GM12891 (cell line): ENCODE measurements around the gene UBASH3B.
A peak's percentile ranks its signal among the peaks of the same experiment; 100 is the strongest.

Experiments used
- DNase-seq: peaks from one replicate; pipeline ENCODE4 v3.0.0; 2011; ENCODE audit warnings: low spot score; ENCODE audit not compliant: insufficient read length
- FAIRE-seq: peaks from 2 replicates; lab custom pipeline; 2011; peaks lifted over from hg19 to GRCh38; lab: Jason Lieb, UNC
- PAX5 ChIP-seq: IDR thresholded peaks from 2 replicates; pipeline ENCODE4 v1.6.1; 2011; ENCODE audit warnings: low read length, moderate library complexity, mild to moderate bottlenecking; ENCODE audit not compliant: insufficient read depth, severe bottlenecking
- POLR2A ChIP-seq: IDR thresholded peaks from 2 replicates; pipeline ENCODE4 v1.6.1; 2011; ENCODE audit warnings: low read depth, low read length, control low read depth
- POLR2AphosphoS5 ChIP-seq: IDR thresholded peaks from 2 replicates; pipeline ENCODE4 v1.6.1; 2011; ENCODE audit warnings: low read depth, low read length, control low read depth
- POU2F2 ChIP-seq: IDR thresholded peaks from 2 replicates; pipeline ENCODE4 v1.6.1; 2011; ENCODE audit warnings: low read depth, mild to moderate bottlenecking, control low read depth, low read length, moderate library complexity
- SPI1 ChIP-seq: IDR thresholded peaks from 2 replicates; pipeline ENCODE4 v1.6.1; 2011; ENCODE audit warnings: low read depth, low read length, control low read depth
- TAF1 ChIP-seq: IDR thresholded peaks from 2 replicates; pipeline ENCODE4 v1.6.1; 2011; ENCODE audit warnings: low read depth, low read length, control low read depth

Gene UBASH3B

DNA sequence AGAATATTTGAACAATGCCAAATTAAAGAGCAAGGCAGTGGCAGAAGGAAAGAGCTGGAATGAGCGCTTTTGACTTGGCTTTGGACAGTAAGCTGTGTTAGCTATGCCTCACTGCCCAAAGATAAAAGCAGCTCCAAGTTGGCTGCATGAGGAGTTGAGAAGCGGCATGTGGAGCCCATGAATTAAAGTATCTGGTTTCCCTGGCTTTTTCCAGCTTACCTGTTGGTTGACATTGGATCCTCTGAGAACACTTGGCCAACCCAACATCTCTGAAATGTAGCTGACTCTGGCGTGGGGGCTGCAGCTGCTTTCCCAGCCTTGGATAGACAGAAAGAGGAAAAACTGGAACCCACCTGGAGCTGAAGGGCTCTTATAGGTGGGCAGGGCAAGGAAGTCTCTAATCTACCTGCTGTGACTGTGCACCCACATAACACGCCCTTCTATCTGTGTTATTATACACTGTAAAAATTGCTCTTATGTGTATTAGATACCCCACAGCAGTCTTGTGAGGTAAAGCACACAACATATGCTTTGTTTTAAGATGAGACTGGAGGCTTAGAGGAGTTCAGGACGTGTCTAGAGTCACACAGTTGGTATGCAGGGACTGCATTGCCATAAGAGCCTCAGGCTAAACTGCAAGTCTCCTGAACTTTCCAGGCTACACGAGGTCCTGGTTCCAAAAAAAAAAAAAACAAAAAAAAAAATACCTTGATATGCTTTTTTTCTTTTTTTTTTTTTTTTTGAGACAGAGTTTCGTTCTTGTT, 5.8 kb downstream of the UBASH3B start:
- TF ChIP-seq SPI1 = no peak
- no peak for TF ChIP-seq POLR2A
- no peak for TF ChIP-seq PAX5
- TF ChIP-seq POU2F2 = no peak
- TF ChIP-seq POLR2AphosphoS5 = no peak
- TF ChIP-seq TAF1 = no peak
- DNase-seq = no peak
- FAIRE-seq = no peak

DNA sequence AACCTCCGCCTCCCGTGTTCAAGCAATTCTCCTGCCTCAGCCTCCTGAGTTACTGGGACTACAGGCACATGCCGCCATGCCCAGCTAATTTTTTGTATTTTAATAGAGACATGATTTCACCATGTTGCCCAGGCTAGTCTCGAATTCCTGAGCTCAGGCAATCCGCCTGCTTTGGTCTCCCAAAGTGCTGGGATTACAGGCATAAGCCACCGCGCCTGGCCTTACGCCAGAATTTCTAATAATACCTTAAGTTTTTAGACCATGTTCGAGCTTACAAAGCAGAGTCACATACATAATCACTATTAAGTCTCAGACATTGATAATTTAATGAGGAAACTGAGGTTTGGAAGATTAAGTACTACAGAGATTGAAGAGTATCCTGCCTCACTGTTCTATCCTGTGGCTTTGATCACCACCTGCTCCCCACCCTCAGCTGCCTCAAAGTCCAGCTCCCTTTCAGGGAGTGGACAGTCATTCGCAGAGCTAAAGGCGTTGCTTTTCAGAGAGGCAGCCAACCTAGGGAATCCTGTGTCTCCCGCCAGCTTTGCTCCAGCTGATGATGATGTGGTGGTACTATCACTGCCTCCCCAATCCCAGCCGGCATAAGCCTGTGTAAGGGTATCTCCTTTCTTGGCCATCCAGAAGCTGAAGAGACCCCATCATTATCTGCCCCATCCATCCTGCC, 7.7 kb downstream of the UBASH3B start:
- no peak for FAIRE-seq
- TF ChIP-seq POU2F2 (no peak), POLR2AphosphoS5 (no peak)
- DNase-seq = no peak

DNA sequence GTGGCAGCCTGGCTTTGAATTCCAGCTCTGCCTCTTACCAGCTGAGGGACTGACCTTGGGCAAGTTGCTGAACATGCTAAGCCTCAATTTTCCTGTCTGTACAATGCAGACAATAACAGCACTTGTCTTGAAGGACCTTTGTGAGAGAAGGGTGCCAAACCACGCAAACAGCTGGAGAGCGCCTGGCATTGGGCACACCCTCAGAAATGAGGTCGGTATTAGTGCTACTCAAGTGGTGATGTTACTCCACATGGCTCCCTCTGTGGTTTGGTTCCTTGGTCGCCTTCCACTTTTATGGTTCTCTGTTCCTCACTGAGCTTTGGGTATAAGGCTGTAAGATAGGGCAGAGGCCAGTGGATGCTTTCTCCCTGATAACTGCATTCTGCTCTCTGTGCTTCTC, 8.2 kb downstream of the UBASH3B start:
- no peak for DNase-seq
- TF ChIP-seq PAX5 (no peak), SPI1 (no peak), POLR2AphosphoS5 (no peak), POLR2A (no peak)
- no peak for FAIRE-seq

DNA sequence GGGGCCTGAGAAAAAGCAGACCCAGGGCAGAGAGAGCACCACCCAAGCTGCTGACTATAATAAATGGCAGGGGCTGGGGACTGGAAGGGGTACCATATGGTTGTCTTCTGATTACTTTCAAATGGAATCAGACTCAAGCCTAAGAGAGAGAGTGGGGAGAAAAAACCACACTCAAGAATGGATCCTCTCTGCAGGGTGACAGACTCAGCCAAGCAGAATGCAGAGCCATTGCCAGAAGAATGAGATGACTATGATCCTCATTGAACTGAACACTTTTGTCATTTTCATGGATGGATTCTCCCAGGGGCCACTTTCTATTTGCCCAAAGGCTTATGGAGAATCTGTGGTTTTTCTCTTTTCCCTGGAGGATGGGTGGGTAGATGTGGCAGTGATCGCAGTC, 8.7 kb downstream of the UBASH3B start:
- DNase-seq = no peak
- FAIRE-seq = no peak
- TF ChIP-seq POLR2AphosphoS5 = no peak

DNA sequence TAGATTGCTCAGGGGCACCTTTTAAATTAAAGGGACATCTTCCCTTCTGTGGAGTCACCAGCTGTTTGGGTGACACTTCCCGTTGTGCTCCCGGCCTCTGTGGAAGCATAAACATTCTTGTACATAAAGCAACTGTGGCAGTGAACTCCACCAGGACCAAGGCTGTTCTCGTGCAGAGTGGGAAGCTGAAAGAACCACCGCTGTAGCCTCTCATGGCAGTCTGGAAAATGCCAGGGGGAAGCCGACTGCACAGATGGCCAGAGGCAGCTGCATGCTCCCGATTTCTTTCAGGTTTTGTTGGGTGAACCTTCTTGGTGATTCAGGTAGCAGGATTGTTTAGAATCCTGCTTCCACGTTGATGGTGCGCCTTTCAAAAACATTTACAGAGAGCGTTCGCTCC, 10.3 kb downstream of the UBASH3B start:
- DNase-seq = no peak
- no peak for FAIRE-seq

DNA sequence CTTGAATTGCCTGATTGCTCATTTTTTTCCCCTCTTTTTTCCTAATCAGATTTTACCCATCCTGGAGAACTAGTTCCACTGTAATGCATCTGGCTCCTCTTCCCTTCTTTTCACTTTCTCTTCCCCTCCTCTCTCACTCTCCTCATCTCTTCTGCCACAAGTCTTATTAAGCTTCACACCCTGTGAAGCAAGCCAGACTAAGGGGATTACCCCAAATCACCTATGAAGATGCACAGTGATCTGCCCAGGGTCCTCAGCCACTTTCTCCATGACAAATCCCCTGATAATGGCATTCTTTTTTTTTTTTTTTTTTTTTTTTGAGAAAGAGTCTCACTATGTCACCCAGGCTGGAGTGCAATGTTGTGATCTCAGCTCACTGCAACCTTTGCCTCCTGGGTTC, 11.2 kb downstream of the UBASH3B start:
- no peak for DNase-seq
- peak; percentile 55 for FAIRE-seq
- no peak for TF ChIP-seq TAF1
- TF ChIP-seq PAX5 = no peak
- no peak for TF ChIP-seq SPI1

More for the DNA sequence above, 10.3 kb downstream of the UBASH3B start:
- TF ChIP-seq POLR2A (no peak), POU2F2 (no peak), PAX5 (no peak), POLR2AphosphoS5 (no peak), SPI1 (no peak), TAF1 (no peak)

DNA sequence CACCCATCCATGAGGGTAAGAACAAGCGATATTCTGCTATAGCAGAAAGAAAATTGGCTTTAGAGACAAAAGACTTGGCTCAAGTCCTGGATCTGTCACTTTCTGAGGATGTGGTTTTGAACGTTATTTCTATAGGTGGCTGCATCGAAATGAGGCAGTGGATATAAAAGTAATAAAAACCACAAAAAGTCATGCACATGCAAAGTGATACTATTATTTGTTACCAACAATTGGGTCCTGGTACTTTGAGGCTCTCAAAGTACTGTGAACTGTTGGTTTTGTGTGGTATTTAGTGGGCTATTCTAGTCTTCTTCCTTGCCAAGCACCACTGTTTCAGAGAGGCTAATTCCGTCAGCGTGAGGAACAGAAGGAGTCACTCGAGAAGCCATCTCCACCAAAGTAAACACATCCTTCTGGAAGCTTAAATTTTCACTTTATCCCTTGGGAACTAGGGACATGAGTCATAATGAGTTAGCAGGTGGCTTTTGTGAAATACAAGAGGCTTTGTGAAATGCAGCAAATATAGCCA, 13.1 kb downstream of the UBASH3B start:
- TF ChIP-seq POLR2AphosphoS5 (no peak), POLR2A (no peak), PAX5 (no peak), TAF1 (no peak), SPI1 (no peak), POU2F2 (no peak)
- DNase-seq (no peak), FAIRE-seq (peak; percentile 88)

DNA sequence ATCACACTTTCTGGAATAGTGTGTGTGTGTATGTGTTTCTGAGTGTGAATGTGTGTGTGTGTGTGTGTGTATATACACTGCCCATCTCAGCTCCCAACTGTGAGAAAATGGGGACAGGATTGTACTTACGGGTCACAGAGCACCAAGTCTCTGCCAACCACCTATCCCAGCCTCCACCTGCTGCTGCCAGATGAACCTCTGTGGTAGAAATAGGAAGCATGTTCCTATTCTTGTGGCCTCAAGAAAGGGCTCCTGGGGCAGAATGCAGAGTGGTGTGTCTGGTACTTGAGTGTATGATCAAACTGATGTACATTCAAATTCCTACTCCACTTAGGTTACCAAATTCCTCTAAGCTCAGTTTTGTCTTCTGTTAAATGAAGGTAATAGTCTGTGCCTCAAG, 14.6 kb downstream of the UBASH3B start:
- TF ChIP-seq SPI1 (no peak), TAF1 (no peak), POLR2AphosphoS5 (no peak), POU2F2 (no peak), PAX5 (no peak), POLR2A (no peak)

DNA sequence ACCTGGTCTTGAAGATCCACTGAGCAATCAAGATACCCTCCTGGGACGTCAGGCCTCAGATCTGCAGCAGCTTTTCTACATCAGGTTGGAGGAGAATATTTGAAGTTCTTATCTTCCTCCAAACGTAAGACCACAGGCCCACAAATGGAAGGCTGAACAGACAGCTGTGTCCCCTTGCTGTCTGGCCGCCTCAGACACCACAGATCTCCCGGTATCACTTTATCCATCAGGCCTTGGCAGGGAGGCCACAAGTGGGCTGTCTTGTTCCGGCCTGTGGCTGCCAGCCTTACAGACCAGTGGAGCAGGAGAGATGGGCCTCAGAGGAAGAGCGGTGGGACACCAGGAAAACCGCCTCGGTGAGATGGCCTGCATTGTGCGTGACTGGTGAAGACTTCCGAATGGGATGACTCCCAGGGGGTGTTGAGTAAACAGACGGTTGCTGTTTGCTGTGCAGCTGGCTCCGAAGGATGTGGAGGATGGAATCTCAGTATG, 15.9 kb downstream of the UBASH3B start:
- TF ChIP-seq SPI1 (no peak), POLR2A (no peak), PAX5 (no peak), POU2F2 (no peak)
- FAIRE-seq (no peak), DNase-seq (no peak)

More for the DNA sequence above, 14.6 kb downstream of the UBASH3B start:
- peak; percentile 83 for FAIRE-seq
- no peak for DNase-seq

DNA sequence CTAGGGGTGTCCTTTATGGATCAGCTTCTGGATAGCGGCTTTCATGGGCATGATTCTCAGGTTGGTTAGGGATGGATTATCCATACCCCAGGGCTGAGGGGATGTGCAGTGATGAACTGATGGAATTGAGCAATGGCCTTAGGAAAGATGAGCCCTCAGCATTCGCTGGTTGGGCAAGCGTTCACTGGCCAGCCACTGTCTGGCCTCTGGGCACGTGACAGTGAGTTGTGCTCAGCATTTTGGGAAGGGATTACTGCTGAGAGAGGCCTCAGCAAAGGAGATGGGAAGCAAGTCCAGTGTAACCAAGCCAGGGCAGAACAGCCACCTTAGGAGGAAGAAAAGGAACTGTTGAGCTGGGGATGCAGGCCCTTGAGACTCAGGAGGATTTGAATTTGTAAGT, 17.4 kb downstream of the UBASH3B start:
- TF ChIP-seq POLR2A = no peak
- TF ChIP-seq POLR2AphosphoS5 = no peak
- TF ChIP-seq POU2F2 = no peak
- no peak for TF ChIP-seq PAX5
- no peak for TF ChIP-seq SPI1
- no peak for TF ChIP-seq TAF1
- FAIRE-seq (no peak), DNase-seq (no peak)
